Medulla oblongata (tissue), 1 donor: Measurements from ENCODE around the gene HOXC6.
A peak's percentile ranks its signal among the peaks of the same experiment; 100 is the strongest.
"Not testable (repeated sequence)": the region's sequence is repeated elsewhere in the genome, so short reads cannot be mapped to it uniquely, and the experiment has no call there.

ENCODE experiments used
- DNase-seq: peaks from one replicate; pipeline ENCODE4 v3.0.0-alpha.2; 2015; ENCODE audit errors: extremely low spot score

The HOXC6 gene

DNA sequence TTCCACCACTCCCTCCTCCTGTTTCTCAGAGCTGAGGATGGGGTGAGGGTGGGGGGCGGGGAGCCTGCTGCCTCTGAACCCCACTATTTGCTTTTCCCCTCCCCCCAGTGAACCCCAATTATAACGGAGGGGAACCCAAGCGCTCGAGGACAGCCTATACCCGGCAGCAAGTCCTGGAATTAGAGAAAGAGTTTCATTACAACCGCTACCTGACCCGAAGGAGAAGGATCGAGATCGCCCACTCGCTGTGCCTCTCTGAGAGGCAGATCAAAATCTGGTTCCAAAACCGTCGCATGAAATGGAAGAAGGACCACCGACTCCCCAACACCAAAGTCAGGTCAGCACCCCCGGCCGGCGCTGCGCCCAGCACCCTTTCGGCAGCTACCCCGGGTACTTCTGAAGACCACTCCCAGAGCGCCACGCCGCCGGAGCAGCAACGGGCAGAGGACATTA lies 26.5 kb downstream of the HOXC6 start:
- no peak for DNase-seq

DNA sequence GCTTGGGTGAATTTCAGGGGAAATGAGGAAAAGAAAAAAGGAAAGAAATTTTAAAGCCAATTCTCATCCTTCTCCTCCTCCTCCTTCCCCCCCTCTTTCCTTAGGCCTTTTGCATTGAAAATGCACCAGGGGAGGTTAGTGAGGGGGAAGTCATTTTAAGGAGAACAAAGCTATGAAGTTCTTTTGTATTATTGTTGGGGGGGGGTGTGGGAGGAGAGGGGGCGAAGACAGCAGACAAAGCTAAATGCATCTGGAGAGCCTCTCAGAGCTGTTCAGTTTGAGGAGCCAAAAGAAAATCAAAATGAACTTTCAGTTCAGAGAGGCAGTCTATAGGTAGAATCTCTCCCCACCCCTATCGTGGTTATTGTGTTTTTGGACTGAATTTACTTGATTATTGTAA lies 27.3 kb downstream of the HOXC6 start:
- DNase-seq, result no peak

- no peak for DNase-seq
These were observed 27.9 kb downstream of the HOXC6 start for GRCh38 chr12:54056110-54056509.

DNA sequence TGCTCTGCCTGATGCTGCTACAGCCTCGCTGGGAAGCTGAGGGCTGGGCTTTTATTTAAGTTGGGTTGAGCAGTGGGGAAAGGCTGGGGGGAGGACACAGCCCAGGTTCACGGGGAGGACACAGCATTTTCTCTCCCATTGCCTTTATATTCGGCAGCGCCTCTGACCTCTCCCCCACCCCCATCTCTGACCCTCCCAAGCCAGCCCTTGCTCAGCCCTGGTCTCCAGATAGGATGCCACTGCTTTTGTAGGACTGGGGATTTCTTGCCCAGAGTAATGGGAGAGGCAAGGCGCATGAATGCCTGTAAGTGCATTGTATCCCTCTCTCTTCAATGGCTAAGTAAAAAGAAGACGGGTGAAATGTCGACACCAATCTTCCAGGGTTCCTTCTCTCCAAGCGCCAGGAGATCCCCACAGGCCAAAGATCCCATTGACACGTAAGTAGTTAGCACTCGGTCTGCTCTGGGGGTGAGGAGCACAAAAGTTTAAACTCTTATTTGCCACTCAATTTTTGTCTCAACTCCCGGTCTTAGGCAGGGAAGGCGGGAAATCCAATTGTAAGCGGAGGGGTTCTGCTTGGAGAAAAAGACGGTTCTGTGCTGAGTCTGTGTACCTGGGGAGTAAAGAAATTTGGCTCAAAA lies 30.0 kb downstream of the HOXC6 start:
- no peak for DNase-seq

GRCh38 chr12:54059668-54060067 lies 31.4 kb downstream of the HOXC6 start:
- no peak for DNase-seq

DNA sequence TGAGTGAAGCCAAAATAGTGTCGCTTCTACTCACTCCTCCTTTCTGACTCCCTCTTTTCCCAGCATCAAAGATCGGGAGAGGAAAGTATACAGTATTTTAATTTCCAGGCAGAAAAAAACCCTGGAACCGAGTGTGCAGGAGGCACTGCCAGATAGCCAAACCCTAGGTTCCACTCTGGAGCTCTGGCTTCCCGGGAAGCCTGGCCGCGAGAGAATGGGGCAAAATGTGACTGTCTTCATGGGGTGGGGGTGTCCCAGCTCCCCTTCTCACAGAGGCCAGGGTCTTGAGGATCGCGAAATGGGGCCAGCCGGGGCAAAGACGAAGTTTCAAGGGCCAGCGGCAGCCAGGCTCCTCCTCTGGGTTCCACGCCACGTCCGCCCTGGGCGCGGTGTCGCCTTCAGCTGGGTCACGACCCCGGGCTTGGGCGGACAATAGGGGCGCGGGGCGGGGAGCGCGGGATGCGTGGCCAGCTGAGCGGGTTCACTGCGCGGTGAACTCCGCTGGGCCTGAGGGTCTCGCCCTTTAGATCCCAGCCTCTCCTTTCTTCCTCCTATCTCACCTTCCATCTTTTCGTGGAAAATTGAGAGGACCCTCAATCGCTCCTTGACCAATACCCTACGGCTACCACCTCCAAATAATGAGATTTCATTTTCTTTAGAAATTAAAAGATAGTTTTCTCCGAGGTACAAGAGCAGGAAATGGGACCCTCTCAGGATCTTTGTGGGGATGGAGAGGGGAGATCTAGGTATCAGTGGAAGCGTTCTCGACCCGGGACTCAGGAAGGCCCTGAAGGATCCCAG lies 32.1 kb downstream of the HOXC6 start:
- DNase-seq, result no peak

DNA sequence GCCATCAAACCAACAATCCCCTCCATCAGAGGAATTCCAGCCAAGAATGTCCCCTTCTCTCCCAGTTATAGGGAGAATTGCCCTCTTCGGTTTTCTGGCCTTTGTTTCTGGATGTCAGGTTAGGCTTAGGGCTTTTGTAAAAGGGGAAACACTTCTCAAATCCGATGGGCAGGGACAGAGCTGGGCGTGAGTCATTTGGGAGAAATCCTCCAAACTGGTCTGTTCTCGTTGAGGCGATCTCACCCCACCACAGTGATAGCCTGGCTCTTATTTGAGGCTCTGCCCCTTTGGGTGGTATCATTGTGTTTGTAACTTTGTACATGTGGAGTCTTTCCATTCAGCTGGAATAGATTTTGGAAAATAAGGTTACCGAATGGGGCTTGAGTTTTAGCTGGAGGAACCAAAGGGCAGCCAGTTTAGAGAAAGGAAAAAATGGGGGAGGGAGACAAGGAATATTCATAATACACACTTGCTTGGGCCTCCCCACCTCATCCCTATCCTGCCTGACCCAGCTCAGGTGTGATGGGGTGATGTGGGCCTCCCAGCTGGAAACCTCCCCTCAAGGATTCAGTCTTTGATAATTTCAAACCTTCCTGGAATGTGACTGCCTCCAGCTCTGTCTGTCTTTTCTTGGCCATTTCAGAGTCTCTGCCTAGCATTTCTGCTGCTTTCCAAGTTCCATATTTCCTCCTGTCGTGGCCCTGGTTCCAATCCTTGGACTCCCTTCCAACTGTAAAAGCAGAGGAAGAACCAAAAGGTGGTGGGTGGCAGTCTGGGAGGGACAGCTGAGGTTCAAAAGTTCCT lies 32.9 kb downstream of the HOXC6 start:
- no peak for DNase-seq

- no peak for DNase-seq
These were observed 37.4 kb downstream of the HOXC6 start for GRCh38 chr12:54065677-54066076.

DNA sequence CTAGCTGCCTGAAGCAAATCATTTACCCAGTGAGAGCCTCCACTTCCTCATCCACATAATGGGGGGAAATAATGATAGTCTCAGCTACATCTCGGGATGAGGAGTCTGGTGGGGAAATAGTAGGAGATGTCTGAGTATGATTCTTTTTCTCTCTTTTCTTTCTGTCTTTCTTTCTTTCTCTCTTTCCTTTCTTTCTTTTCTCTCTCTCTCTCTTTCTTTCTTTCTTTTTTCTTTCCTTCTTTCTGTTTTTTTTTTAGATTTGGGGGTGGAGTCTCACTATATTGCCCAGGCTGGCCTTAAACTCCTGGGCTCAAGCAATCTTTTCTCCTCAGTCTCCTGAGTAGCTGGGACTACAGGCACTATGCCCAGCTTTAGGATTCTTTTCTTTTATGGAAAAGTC lies 38.2 kb downstream of the HOXC6 start:
- DNase-seq, result no peak

DNA sequence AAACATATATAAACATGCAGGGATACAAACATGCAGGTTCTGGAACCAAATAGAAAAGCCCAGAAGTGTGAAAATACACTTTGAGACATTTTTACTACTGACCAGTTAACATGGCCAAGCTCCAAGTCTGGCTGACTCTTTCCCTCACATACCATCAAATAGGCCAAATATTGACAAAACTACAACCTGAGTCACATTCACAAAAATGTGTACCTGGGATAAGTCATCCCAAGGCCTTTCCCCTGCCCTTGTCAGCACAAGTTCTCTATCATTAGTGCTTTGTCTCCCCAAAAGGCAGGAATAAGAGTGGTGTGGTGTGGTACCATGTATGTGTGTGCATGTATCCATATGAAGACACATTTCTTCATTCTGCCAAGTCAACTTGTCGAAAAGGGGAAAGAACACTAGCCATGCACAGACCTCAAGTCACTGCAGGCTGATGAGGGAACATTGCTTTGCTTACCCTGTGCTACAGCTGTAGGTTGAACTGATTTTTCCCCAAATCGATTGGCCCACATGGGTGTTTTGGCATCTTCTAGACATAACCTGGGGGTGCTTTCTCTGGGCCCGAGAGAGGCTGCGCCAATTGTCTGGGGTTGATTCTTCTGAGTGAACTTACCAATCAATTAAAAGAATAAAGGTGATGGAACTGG lies 40.3 kb downstream of the HOXC6 start:
- DNase-seq, result no peak

DNA sequence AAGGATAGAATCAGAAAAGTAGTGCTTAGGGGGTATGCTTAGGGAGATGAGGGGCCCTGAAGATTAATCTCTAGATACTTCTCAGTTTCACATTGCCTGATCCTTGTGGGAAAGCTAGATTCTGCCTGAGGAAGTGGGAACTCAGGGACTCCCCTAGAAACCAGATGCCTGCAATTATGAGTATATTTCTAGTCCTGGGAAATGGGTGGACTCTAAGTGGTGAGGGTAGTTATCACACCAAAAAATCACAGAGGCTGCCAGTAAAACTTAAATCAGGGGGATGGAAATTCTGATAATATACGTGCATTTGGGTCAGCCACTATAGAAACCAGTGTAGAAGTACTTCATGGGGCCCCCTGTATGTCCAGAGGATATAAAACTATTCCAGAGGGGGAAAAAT lies 43.7 kb downstream of the HOXC6 start:
- no peak for DNase-seq

DNA sequence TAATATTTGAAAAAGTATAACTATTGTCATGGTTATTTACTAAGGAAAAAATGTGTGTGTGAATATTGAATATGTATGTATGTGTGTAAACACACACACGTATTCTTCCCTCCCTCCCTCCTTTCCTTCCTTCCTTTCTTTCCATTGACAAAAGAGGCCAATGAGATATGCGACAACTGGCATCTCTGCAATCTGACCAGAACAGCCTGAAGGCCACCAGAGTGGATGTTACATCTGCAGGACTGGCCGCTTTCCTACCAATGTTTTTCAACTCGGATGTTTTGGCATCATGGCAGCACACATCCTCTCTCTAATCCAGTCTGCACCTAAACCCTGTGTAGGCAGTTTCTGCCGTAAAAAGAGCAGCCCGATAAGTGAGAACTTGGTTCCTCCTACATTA lies 46.1 kb downstream of the HOXC6 start:
- no peak for DNase-seq

DNA sequence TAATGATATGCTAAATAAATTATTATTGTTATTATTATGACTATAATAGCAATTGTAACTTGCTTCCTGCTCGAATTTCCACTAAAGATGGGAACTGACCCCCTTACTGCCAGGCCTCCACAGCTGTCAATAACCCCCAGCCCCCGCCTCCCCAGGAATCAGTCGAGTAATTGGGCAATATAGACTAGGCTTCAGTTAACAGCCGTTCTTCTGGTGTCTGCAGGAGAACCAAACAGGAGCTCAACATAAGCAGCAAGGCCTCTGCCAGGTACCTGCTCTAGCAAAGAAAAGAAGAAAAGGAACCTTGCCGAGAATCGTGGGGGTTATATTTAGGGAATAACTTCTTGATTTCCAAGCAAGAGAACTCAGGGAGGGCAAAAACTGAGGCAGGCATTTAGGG lies 47.2 kb downstream of the HOXC6 start:
- no peak for DNase-seq

DNA sequence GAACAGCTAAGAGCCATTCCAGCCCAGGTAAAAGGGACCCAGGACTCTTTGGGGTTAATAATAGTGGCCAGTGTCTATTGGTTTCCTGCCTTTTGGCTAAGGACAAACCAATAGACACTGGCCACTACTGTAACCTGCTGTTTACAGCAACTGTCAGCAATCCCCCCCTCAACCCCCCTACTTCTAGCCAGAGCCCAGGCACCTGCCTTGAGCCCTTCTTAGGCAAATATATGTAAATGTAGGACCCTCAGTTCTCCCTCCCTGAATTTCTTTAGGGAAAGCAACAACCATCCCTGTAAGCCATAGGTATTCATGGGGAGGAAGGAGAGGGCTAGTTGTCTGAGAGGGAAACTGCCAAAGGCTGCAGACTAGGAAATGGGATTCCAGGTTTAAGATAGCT lies 47.7 kb downstream of the HOXC6 start:
- DNase-seq, result no peak

GRCh38 chr12:54077843-54078242 lies 49.6 kb downstream of the HOXC6 start:
- DNase-seq, result peak; percentile 15

GRCh38 chr12:54079115-54079514 lies 50.9 kb downstream of the HOXC6 start:
- not testable (repeated sequence) for DNase-seq
